ENCODE data around the gene CCNG2. TPM values are rescaled to one million over a fixed set of nuclear protein-coding genes. Genes with fewer than 3 reads are reported as not detected.

Gene CCNG2
- total RNA-seq, 1 donor from 2014 or later: 27.8 TPM

DNA sequence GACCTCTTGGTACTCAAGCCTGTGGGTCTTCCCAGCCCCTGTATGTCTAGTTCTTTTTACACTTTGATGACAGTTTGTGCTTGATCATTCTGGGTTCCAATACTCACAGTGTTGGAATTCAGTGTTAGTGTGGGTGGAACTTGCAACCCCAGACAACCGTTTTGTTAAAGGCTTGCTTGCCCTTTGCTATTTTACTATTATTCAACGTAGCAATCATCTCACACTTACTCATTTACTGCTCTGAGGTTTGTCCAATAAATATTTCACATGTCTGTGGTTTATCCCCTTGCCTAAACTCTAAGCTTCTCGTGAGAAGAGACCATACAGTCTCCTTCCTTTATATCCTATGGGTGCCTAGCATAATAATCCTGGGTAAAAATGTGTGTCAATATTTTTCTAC, 15.3 kb downstream of the CCNG2 start:
- H3K4me3 ChIP-seq: no peak overlapping the region
- H3K27ac ChIP-seq: no peak overlapping the region
- intact Hi-C loops (cut with DNase I): no loop called here
- H3K36me3 ChIP-seq: peaks cover 22 to 27% of the 10 kb centered on the region in 2 donors
- no peak for DNase-seq (ENCODE audit: low spot score in 2 of 2)
- H3K9me3 ChIP-seq: no peaks in the 10 kb centered on the region
- TF ChIP-seq, protein P1, sequence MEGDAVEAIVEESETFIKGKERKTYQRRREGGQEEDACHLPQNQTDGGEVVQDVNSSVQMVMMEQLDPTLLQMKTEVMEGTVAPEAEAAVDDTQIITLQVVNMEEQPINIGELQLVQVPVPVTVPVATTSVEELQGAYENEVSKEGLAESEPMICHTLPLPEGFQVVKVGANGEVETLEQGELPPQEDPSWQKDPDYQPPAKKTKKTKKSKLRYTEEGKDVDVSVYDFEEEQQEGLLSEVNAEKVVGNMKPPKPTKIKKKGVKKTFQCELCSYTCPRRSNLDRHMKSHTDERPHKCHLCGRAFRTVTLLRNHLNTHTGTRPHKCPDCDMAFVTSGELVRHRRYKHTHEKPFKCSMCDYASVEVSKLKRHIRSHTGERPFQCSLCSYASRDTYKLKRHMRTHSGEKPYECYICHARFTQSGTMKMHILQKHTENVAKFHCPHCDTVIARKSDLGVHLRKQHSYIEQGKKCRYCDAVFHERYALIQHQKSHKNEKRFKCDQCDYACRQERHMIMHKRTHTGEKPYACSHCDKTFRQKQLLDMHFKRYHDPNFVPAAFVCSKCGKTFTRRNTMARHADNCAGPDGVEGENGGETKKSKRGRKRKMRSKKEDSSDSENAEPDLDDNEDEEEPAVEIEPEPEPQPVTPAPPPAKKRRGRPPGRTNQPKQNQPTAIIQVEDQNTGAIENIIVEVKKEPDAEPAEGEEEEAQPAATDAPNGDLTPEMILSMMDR (IDR thresholded peaks at IDR 0.05): no peak
- H3K27me3 ChIP-seq: no peaks in the 10 kb centered on the region
- H3K4me1 ChIP-seq: no peaks in the 10 kb centered on the region

DNA sequence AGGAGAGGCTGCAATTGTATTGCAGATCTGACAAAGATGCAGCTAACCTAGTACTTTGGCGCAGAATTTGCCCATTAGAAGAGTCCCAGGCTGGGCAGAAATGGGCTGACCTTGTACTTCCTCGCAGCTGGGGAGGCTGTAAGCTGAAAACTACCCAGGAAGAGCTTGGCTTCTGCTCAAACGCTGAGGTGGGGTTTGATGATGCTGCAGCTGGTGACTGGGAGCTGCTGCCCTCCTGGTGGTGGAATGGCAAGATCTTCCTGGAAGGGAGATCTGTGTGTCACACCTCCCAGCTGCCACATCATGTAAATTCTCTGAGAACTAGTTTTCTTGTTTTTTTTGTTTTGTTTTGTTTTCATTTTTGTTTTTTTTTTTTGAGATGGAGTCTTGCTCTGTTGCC, 17.4 kb downstream of the CCNG2 start:
- intact Hi-C loops (cut with DNase I): no loop called here
- no peaks in the 10 kb centered on the region for H3K27me3 ChIP-seq
- no peaks in the 10 kb centered on the region for H3K4me1 ChIP-seq
- no peak overlapping the region for H3K4me3 ChIP-seq
- H3K36me3 ChIP-seq: peaks cover 3 to 10% of the 10 kb centered on the region in 2 donors
- TF ChIP-seq, protein P1 (IDR thresholded peaks at IDR 0.05): no peak
- no peaks in the 10 kb centered on the region for H3K9me3 ChIP-seq
- H3K27ac ChIP-seq: no peak overlapping the region
- no peak for DNase-seq (ENCODE audit: low spot score in 2 of 2)

DNA sequence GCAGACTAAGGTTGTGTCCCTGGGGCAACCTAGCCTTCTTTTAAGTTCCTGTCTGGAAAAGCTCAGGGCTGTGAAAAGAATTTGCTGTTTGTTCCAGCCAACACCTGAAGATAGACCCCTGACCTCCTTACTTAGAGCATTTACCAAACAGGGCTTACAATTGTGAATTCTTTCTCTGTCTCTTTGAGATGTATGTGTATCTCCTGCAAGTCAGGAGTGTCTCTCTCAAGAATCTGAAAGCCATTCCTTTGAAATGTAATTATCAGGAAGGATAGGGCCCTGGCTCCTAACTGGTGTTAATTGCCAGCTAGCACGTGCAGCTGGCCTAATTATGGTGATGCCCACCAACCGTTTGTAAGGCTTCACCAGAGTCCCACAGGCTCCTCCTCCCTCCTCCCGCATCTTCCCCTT, 18.2 kb downstream of the CCNG2 start:
- peaks cover 0 to 2% of the 10 kb centered on the region in 2 donors for H3K36me3 ChIP-seq
- no peaks in the 10 kb centered on the region for H3K27me3 ChIP-seq
- TF ChIP-seq, protein P1 (IDR thresholded peaks at IDR 0.05): no peak
- intact Hi-C loops (cut with DNase I): no loop called here
- DNase-seq (ENCODE audit: low spot score in 2 of 2): no peak
- no peak overlapping the region for H3K4me3 ChIP-seq
- H3K9me3 ChIP-seq: no peaks in the 10 kb centered on the region
- no peaks in the 10 kb centered on the region for H3K4me1 ChIP-seq
- H3K27ac ChIP-seq: no peak overlapping the region

DNA sequence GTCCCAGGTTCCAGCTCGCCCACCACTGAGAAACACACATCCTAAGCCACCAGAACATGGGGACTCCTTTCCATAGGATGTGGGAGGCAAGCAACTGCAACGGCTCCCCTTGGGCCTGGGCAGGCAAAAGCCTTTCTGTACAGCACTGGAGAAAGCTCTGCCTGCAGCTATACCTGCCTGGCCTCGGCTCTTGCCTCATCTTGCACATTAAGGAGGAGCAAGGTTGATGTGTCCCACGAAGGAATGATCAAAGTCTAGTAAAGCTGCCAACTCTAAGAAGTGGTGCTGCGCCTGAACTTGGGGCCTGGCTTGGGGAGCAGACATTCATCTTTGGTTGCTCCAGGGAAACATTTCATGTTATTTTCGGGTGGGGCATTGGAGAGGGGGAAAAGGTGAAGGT, 19.6 kb downstream of the CCNG2 start:
- H3K36me3 ChIP-seq: no peaks in the 10 kb centered on the region
- H3K27ac ChIP-seq: no peak overlapping the region
- no peak for DNase-seq (ENCODE audit: low spot score in 2 of 2)
- H3K4me1 ChIP-seq: no peaks in the 10 kb centered on the region
- H3K27me3 ChIP-seq: no peaks in the 10 kb centered on the region
- no peaks in the 10 kb centered on the region for H3K9me3 ChIP-seq
- TF ChIP-seq, protein P1 (IDR thresholded peaks at IDR 0.05): no peak
- intact Hi-C loops (cut with DNase I): no loop called here
- H3K4me3 ChIP-seq: no peak overlapping the region

- no peaks in the 10 kb centered on the region for H3K4me1 ChIP-seq
- intact Hi-C loops (cut with DNase I): no loop called here
- H3K9me3 ChIP-seq: no peaks in the 10 kb centered on the region
- H3K36me3 ChIP-seq: no peaks in the 10 kb centered on the region
- no peak overlapping the region for H3K27ac ChIP-seq
- no peak for DNase-seq (ENCODE audit: low spot score in 2 of 2)
- H3K4me3 ChIP-seq: no peak overlapping the region
- H3K27me3 ChIP-seq: no peaks in the 10 kb centered on the region
- TF ChIP-seq, protein P1 (IDR thresholded peaks at IDR 0.05): no peak
These were observed 20.2 kb downstream of the CCNG2 start for GRCh38 chr4:77177199-77177598.

- Histone ChIP-seq H3K36me3 (no peaks in the 10 kb centered on the region), H3K27ac (no peak overlapping the region), H3K27me3 (no peaks in the 10 kb centered on the region), H3K4me1 (no peaks in the 10 kb centered on the region), H3K9me3 (no peaks in the 10 kb centered on the region), H3K4me3 (no peak overlapping the region)
- intact Hi-C loops (cut with DNase I): no loop called here
- TF ChIP-seq, protein P1 (IDR thresholded peaks at IDR 0.05): no peak
- DNase-seq (ENCODE audit: low spot score in 2 of 2): no peak
These were observed 21.6 kb downstream of the CCNG2 start for GRCh38 chr4:77178560-77178959.

All from ascending aorta (tissue), 2 donors.